Kidney (tissue), 14 donors: ENCODE measurements around the gene FLT1. TPM values are rescaled to one million over a fixed set of nuclear protein-coding genes. Genes with fewer than 3 reads are reported as not detected.

Experiments
- DNase-seq, 5 donors: peaks; one replicate each; pipeline ENCODE4 v3.0.0-alpha.2; 2013 to 2020
- FAIRE-seq: peaks from 2 replicates; lab custom pipeline; 2012; peaks lifted over from hg19 to GRCh38; lab: Jason Lieb, UNC
- H3K27ac ChIP-seq, 2 donors: one replicate each; pipeline ENCODE4 v1.7.0; 2013; ENCODE audit warnings: low read depth in 2 of 2, low read length in 2 of 2, inconsistent platforms in 1 of 2
- H3K27me3 ChIP-seq: one replicate; pipeline ENCODE4 v1.7.1; 2013; ENCODE audit warnings: low read length, inconsistent platforms; ENCODE audit not compliant: control insufficient read depth, insufficient read depth
- H3K36me3 ChIP-seq, 3 donors: one replicate each; pipeline versions ENCODE4 v1.7.0 to v1.7.1; 2013; ENCODE audit warnings: low read length in 3 of 3, control low read depth in 1 of 3, inconsistent platforms in 1 of 3; ENCODE audit not compliant: insufficient read depth in 3 of 3, control insufficient read depth in 2 of 3
- H3K4me1 ChIP-seq, 3 donors: one replicate each; pipeline versions ENCODE4 v1.7.0 to v1.7.1; 2013; ENCODE audit warnings: low read length in 3 of 3, inconsistent platforms in 1 of 3, low read depth in 1 of 3; ENCODE audit not compliant: control insufficient read depth in 2 of 3, insufficient read depth in 2 of 3
- H3K4me3 ChIP-seq, 3 donors: one replicate each; pipeline versions ENCODE4 v1.7.0 to v1.8.1; 2013; ENCODE audit warnings: low read length in 3 of 3, control low read depth in 1 of 3, inconsistent platforms in 1 of 3
- H3K9ac ChIP-seq, 3 donors: one replicate each; pipeline versions ENCODE4 v1.7.0 to v1.7.1; 2013; ENCODE audit warnings: low read length in 3 of 3, control low read depth in 1 of 3, inconsistent platforms in 1 of 3
- H3K9me3 ChIP-seq, 3 donors: one replicate each; pipeline versions ENCODE4 v1.7.0 to v1.7.1; 2013; ENCODE audit warnings: low read length in 3 of 3, control low read depth in 1 of 3, inconsistent platforms in 1 of 3; ENCODE audit not compliant: control insufficient read depth in 2 of 3, insufficient read depth in 1 of 3
- intact Hi-C: fragments of 100-400 bp; cut with DNase I; formaldehyde crosslinking; loops from one replicate; pipeline ENCODE4 v1.11.1; 2022
- polyA plus RNA-seq: library from polyadenylated mRNA; stranded (reverse); fragments of 350-450 nt; fragmentation: Illumina TruSeq; extraction: RNeasy Lipid Tissue Mini Kit (QIAGEN cat#74804); gene quantifications from one replicate; pipeline ENCODE4 v1.2.3, GENCODE V29; 2014; ENCODE audit warnings: low read depth, low replicate concordance; ENCODE audit not compliant: insufficient read depth
- total RNA-seq: library from RNA; stranded (reverse); fragmentation: NEBNext Ultra II Directional; extraction: Animal tissue kit (Norgen Biotek cat#: 25700); gene quantifications from one replicate; pipeline ENCODE4 v1.2.1, GENCODE V29; 2021
- TF ChIP-seq, protein P1 (sequence below): IDR thresholded peaks from 3 replicates; pipeline ENCODE4 v1.5.1; 2012; ENCODE audit warnings: mild to moderate bottlenecking, moderate library complexity, borderline replicate concordance; ENCODE audit not compliant: insufficient read depth; ENCODE audit errors: extremely low read depth
- donor health status: control.
- donor health status: control.
- donor health status: control.
- donor health status: control.
- donor health status: control.
- donor health status: DM: yes; HTN: yes; CAD: no.
- donor health status: Normal renal cell carcinoma (clear cell type).

Gene FLT1
- total and polyA plus RNA-seq, 2 donors from 2014 or later = 17.2 to 45.7 TPM

GRCh38 chr13:28539625-28540286 is 44.8 kb upstream of the FLT1 start:
- Histone ChIP-seq H3K4me3 (no peak overlapping the region), H3K36me3 (no peaks in the 10 kb centered on the region), H3K27ac (no peak overlapping the region), H3K9me3 (peaks cover 0 to 7% (median 0%) of the 10 kb centered on the region in 3 donors), H3K27me3 (no peaks in the 10 kb centered on the region), H3K4me1 (no peaks in the 10 kb centered on the region), H3K9ac (no peak overlapping the region)
- FAIRE-seq = no peak
- intact Hi-C loops = no loop called here
- DNase-seq = no peak
- TF ChIP-seq, protein P1, sequence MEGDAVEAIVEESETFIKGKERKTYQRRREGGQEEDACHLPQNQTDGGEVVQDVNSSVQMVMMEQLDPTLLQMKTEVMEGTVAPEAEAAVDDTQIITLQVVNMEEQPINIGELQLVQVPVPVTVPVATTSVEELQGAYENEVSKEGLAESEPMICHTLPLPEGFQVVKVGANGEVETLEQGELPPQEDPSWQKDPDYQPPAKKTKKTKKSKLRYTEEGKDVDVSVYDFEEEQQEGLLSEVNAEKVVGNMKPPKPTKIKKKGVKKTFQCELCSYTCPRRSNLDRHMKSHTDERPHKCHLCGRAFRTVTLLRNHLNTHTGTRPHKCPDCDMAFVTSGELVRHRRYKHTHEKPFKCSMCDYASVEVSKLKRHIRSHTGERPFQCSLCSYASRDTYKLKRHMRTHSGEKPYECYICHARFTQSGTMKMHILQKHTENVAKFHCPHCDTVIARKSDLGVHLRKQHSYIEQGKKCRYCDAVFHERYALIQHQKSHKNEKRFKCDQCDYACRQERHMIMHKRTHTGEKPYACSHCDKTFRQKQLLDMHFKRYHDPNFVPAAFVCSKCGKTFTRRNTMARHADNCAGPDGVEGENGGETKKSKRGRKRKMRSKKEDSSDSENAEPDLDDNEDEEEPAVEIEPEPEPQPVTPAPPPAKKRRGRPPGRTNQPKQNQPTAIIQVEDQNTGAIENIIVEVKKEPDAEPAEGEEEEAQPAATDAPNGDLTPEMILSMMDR = no peak

- no peaks in the 10 kb centered on the region for H3K4me1 ChIP-seq
- no peak overlapping the region for H3K9ac ChIP-seq
- no peak for DNase-seq
- H3K27ac ChIP-seq = no peak overlapping the region
- no peaks in the 10 kb centered on the region for H3K36me3 ChIP-seq
- TF ChIP-seq, protein P1 = no peak
- no peaks in the 10 kb centered on the region for H3K27me3 ChIP-seq
- H3K4me3 ChIP-seq = no peak overlapping the region
- peaks cover 0 to 5% (median 0%) of the 10 kb centered on the region in 3 donors for H3K9me3 ChIP-seq
- intact Hi-C loops = no loop called here
- no peak for FAIRE-seq
Measured at GRCh38 chr13:28538932-28539331, 44.0 kb upstream of the FLT1 start.

DNA sequence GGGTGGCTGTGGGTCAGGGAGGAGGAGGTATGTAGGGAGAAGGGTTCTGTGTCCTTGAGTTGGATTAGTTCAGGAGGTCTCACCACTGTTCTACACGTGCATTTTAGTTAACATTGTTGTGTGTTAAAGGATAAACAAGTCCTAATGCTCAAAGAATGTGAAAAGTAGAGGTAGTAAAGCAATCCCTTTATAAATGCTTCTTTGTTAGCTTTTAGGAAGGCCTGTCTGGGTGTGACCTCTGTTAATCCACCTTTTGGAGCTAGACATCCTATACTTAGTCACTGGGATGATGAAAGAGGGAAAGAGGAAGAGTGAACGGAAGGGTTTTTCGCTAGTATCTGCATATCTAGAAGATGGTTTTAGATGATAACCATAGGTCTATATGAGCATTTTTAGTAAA is 42.2 kb upstream of the FLT1 start:
- H3K4me3 ChIP-seq = no peak overlapping the region
- intact Hi-C loops = no loop called here
- no peak overlapping the region for H3K9ac ChIP-seq
- H3K4me1 ChIP-seq = no peaks in the 10 kb centered on the region
- no peak for FAIRE-seq
- TF ChIP-seq, protein P1 = no peak
- DNase-seq = no peak
- H3K27ac ChIP-seq = no peak overlapping the region
- no peaks in the 10 kb centered on the region for H3K9me3 ChIP-seq
- H3K36me3 ChIP-seq = no peaks in the 10 kb centered on the region
- no peaks in the 10 kb centered on the region for H3K27me3 ChIP-seq
